ENCODE results near the gene GRID1.

Gene GRID1

DNA sequence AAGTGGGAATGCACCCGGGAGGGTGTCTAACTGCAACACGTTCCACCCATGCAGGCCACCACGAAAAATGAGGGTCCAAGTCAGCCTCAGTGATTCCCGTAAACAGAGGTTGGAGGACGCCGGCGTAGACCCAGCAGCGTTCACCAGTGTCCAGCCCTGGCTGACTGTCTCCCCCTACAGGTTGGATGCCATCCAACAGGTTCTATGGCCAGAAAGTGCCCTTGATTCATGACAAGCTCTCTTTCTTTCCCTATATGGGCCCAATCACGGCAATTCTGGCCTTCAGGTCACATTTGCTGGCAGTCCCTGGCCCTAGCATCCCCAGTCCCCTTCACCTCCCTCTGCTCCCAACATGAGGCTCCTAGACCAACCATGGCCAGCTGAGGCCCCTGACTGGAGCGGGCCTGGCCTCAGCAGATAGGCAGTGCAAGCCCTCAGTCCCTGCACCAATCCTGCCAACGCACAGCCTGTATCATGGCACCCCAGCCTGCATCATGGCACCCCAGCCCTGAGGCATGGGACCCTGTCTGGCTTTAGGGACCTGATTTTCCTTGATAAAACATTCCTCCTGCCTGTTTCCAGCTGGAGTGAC, 227.4 kb downstream of the GRID1 start:
- no peak for DNase-seq (ENCODE audit: low read depth)
- no peak overlapping the region for H3K4me3 ChIP-seq (ENCODE audit: low read length)

DNA sequence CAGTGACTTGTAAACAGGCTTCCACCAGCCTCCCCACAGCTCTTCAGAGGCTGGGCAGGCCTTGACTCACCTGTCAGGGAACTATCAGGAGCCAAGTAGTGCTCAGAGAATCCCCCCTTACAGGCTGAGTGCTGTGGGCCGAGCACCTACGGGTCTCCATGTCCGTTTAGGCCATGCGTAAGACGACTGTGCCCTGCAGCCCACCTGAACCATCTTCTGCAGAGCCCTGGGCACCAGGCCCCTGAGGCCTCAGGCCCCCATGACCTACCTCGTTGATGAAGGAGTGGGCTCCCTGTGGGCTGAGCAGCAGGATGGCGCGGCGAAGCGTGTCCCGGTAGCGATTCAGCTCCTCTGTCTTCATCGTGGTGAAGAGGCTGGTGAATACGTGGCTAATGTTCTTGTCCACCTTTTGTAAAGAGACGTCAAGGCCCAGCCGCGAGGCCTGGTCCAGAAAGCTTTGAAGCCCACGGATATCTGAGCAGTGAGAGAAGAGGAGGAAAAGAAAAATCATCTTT, 228.0 kb downstream of the GRID1 start:
- no peak for DNase-seq (ENCODE audit: low read depth)
- TF ChIP-seq, protein P1, sequence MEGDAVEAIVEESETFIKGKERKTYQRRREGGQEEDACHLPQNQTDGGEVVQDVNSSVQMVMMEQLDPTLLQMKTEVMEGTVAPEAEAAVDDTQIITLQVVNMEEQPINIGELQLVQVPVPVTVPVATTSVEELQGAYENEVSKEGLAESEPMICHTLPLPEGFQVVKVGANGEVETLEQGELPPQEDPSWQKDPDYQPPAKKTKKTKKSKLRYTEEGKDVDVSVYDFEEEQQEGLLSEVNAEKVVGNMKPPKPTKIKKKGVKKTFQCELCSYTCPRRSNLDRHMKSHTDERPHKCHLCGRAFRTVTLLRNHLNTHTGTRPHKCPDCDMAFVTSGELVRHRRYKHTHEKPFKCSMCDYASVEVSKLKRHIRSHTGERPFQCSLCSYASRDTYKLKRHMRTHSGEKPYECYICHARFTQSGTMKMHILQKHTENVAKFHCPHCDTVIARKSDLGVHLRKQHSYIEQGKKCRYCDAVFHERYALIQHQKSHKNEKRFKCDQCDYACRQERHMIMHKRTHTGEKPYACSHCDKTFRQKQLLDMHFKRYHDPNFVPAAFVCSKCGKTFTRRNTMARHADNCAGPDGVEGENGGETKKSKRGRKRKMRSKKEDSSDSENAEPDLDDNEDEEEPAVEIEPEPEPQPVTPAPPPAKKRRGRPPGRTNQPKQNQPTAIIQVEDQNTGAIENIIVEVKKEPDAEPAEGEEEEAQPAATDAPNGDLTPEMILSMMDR (IDR thresholded peaks at IDR 0.05; ENCODE audit: insufficient read depth, low read depth, low read length, missing control alignments): no peak
- H3K4me3 ChIP-seq (ENCODE audit: low read length): no peak overlapping the region

More for the DNA sequence above, 227.4 kb downstream of the GRID1 start:
- TF ChIP-seq, protein P1 (IDR thresholded peaks at IDR 0.05; ENCODE audit: insufficient read depth, low read depth, low read length, missing control alignments): no peak

DNA sequence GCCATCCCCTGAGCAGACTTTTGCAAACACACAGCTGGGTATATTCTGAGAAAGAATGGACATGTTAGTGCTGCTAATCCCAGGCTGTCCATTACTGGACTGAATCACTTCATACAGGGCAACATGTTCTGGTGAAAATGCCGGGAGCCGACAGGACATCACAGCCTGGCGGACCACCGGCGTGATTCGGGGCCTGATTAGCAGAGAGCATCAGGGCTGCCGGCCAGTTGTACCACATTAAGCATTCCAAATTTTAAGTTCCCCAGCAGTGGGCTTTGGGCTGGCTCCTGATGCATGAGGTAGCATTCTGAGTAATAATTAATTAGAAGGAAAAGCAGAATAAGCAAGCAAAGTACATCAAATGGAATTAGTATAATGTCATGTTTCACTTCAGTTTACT, 229.0 kb downstream of the GRID1 start:
- no peak for DNase-seq (ENCODE audit: low read depth)
- H3K4me3 ChIP-seq (ENCODE audit: low read length): no peak overlapping the region
- TF ChIP-seq, protein P1 (IDR thresholded peaks at IDR 0.05; ENCODE audit: insufficient read depth, low read depth, low read length, missing control alignments): no peak

DNA sequence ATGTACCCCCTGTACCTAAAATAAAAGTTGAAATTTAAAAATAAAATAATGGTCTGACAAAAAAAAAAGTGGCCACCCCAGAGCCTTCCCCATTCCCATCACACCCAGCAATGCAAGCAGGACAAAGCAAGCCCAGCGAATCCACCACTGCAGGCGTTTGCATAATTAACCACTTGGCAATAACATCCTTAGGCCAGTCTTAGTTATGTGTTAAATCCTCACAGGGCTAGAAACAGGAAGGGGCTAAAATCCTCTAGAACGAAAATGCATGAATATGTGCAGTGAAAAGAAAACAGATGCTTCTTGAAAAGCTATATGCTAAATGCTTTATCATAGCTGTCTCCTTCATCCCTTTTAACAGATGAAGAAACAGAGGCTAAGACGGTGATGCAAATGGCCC, 229.7 kb downstream of the GRID1 start:
- TF ChIP-seq, protein P1 (IDR thresholded peaks at IDR 0.05; ENCODE audit: insufficient read depth, low read depth, low read length, missing control alignments): no peak
- DNase-seq (ENCODE audit: low read depth): no peak
- H3K4me3 ChIP-seq (ENCODE audit: low read length): no peak overlapping the region

DNA sequence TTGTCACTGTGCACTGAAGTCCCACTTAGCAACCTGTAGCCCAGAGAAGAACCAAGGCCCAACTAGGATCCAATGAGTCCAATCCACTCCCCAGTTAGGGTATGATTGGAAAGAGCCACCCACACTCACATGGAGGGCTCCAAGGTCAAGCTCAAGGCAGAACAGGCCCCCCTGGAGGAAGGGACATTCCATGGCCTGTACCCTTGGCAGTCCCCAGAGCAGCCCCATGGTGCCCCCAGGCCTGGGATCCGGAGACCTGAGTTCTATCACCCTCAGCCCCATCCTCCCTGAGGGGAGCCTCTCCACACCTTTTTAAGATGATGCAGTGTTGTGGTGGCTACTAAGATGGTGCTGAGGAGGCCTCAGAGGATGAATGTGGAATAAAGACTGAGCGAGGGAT, 231.4 kb downstream of the GRID1 start:
- H3K4me3 ChIP-seq (ENCODE audit: low read length): no peak overlapping the region
- no peak for DNase-seq (ENCODE audit: low read depth)
- TF ChIP-seq, protein P1 (IDR thresholded peaks at IDR 0.05; ENCODE audit: insufficient read depth, low read depth, low read length, missing control alignments): no peak

DNA sequence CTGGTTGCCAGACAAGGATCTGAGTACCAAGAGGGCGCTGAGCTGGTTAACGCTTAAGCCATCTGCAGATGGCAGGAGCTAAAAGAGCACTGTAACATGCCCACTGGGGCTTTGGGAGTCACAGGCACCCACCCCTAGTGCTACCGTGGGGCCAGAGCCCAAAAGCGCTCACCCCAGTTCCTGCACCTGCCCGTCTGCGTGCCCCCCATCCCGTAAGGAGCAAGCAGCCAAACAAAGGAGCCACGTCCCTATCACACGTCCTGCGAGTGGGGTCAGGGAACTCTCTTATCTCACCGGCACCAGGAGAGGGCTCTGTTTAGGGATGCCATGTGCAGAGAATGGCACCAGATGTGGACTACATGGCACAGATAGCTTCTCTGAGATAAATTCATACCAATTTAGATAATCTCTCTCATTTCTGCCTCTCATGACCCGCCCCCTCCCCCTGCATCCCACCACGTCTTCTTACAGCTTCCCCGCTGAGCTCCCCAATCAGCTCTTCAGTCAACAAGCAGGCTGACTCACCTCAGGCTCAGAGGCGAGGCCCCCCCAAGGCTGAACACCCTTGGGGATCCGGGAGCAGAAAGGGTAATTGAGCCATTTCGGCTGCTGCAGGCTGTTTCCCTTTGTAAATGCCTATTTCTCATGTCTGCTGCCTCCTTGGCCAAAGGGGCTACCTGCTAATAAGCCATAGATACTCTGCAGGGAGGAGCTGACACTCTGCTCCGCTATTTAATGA, 235.7 kb downstream of the GRID1 start:
- TF ChIP-seq, protein P1 (IDR thresholded peaks at IDR 0.05; ENCODE audit: insufficient read depth, low read depth, low read length, missing control alignments): no peak
- H3K4me3 ChIP-seq (ENCODE audit: low read length): no peak overlapping the region
- no peak for DNase-seq (ENCODE audit: low read depth)
